Measurements from ENCODE around the gene ADAMTSL1.

The ADAMTSL1 gene

GRCh38 chr9:18798508-18799290, 324.7 kb downstream of the ADAMTSL1 start:
- H3K9me3 ChIP-seq (ENCODE audit: control insufficient read depth, insufficient read depth, low read length): no peaks in the 10 kb centered on the region
- peaks cover 10% of the 10 kb centered on the region for H3K4me1 ChIP-seq (ENCODE audit: insufficient read depth, low read length)
- no peak overlapping the region for H3K9ac ChIP-seq (ENCODE audit: low read depth, low read length)
- H3K36me3 ChIP-seq (ENCODE audit: insufficient read depth, low read length): no peaks in the 10 kb centered on the region

- Histone ChIP-seq H3K4me1 (ENCODE audit: insufficient read depth, low read length) (peaks cover 10% of the 10 kb centered on the region), H3K9me3 (ENCODE audit: control insufficient read depth, insufficient read depth, low read length) (no peaks in the 10 kb centered on the region), H3K9ac (ENCODE audit: low read depth, low read length) (no peak overlapping the region), H3K36me3 (ENCODE audit: insufficient read depth, low read length) (no peaks in the 10 kb centered on the region)
These were observed 325.5 kb downstream of the ADAMTSL1 start for GRCh38 chr9:18799428-18799827.

DNA sequence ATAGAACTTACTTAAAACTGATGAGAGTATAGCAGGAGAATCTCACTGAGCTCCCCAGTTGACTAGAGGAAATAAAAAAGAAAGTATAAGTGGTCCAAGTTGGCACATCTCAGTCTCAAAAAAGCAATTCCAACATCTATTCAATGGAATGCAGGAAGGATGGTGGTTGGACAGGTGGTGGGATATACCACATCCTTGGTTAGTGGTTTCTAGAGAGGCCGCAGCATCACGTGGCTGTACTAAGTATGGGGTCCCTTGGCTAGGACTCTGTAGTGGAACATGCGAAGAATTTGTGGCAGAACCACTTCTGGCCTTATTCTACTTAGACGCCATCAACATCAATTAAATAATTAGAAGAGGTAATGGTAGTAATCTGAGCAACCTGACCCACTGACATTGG, 326.6 kb downstream of the ADAMTSL1 start:
- H3K36me3 ChIP-seq (ENCODE audit: insufficient read depth, low read length): no peaks in the 10 kb centered on the region

GRCh38 chr9:18805386-18805785, 331.4 kb downstream of the ADAMTSL1 start:
- Histone ChIP-seq H3K4me1 (ENCODE audit: insufficient read depth, low read length) (0 out of 2 replicates have a peak, but pooled peaks cover 10% of the 10 kb centered on the region), H3K9me3 (ENCODE audit: control insufficient read depth, insufficient read depth, low read length) (no peaks in the 10 kb centered on the region), H3K9ac (ENCODE audit: low read depth, low read length) (no peak overlapping the region), H3K36me3 (ENCODE audit: insufficient read depth, low read length) (no peaks in the 10 kb centered on the region)

More for the DNA sequence above, 326.6 kb downstream of the ADAMTSL1 start:
- no peak overlapping the region for H3K9ac ChIP-seq (ENCODE audit: low read depth, low read length)
- H3K4me1 ChIP-seq (ENCODE audit: insufficient read depth, low read length): peaks cover 17% of the 10 kb centered on the region
- no peaks in the 10 kb centered on the region for H3K9me3 ChIP-seq (ENCODE audit: control insufficient read depth, insufficient read depth, low read length)

GRCh38 chr9:18806232-18807080, 332.5 kb downstream of the ADAMTSL1 start:
- no peaks in the 10 kb centered on the region for H3K36me3 ChIP-seq (ENCODE audit: insufficient read depth, low read length)
- 0 out of 2 replicates have a peak, but pooled peaks cover 10% of the 10 kb centered on the region for H3K4me1 ChIP-seq (ENCODE audit: insufficient read depth, low read length)
- no peak overlapping the region for H3K9ac ChIP-seq (ENCODE audit: low read depth, low read length)
- no peaks in the 10 kb centered on the region for H3K9me3 ChIP-seq (ENCODE audit: control insufficient read depth, insufficient read depth, low read length)

GRCh38 chr9:18810581-18810980, 336.6 kb downstream of the ADAMTSL1 start:
- Histone ChIP-seq H3K4me1 (ENCODE audit: insufficient read depth, low read length) (0 out of 2 replicates have a peak, but pooled peaks cover 4% of the 10 kb centered on the region), H3K9ac (ENCODE audit: low read depth, low read length) (no peak overlapping the region), H3K9me3 (ENCODE audit: control insufficient read depth, insufficient read depth, low read length) (no peaks in the 10 kb centered on the region), H3K36me3 (ENCODE audit: insufficient read depth, low read length) (no peaks in the 10 kb centered on the region)

DNA sequence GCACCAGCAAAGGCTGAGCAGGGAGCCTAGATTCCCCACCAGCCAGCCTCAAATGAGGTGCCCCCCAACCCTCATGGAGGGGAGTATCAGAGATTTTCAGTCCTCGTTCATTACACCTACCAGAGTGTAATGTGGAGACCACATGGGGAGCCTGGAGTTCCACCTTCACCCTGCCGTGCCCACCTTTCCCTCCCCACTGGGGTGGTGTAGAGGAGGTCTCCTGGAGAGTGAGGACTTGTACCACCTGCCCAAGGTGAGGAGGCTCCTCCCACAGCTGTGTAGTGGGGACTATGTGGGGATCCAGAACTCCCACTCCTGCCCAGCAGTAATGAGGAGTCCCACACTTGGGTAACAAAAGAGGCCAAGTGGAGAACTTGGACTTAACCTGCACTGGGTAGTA, 337.2 kb downstream of the ADAMTSL1 start:
- Histone ChIP-seq H3K9me3 (ENCODE audit: control insufficient read depth, insufficient read depth, low read length) (no peaks in the 10 kb centered on the region), H3K4me1 (ENCODE audit: insufficient read depth, low read length) (no peaks in the 10 kb centered on the region), H3K36me3 (ENCODE audit: insufficient read depth, low read length) (no peaks in the 10 kb centered on the region), H3K9ac (ENCODE audit: low read depth, low read length) (no peak overlapping the region)

GRCh38 chr9:18819418-18819817, 345.5 kb downstream of the ADAMTSL1 start:
- peaks cover 7% of the 10 kb centered on the region for H3K4me1 ChIP-seq (ENCODE audit: insufficient read depth, low read length)
- no peaks in the 10 kb centered on the region for H3K36me3 ChIP-seq (ENCODE audit: insufficient read depth, low read length)
- H3K9ac ChIP-seq (ENCODE audit: low read depth, low read length): no peak overlapping the region
- no peaks in the 10 kb centered on the region for H3K9me3 ChIP-seq (ENCODE audit: control insufficient read depth, insufficient read depth, low read length)

- no peak overlapping the region for H3K9ac ChIP-seq (ENCODE audit: low read depth, low read length)
- peaks cover 7% of the 10 kb centered on the region for H3K4me1 ChIP-seq (ENCODE audit: insufficient read depth, low read length)
- no peaks in the 10 kb centered on the region for H3K36me3 ChIP-seq (ENCODE audit: insufficient read depth, low read length)
- no peaks in the 10 kb centered on the region for H3K9me3 ChIP-seq (ENCODE audit: control insufficient read depth, insufficient read depth, low read length)
These were observed 346.7 kb downstream of the ADAMTSL1 start for GRCh38 chr9:18820566-18821095.

- Histone ChIP-seq H3K9ac (ENCODE audit: low read depth, low read length) (no peak overlapping the region), H3K36me3 (ENCODE audit: insufficient read depth, low read length) (no peaks in the 10 kb centered on the region), H3K9me3 (ENCODE audit: control insufficient read depth, insufficient read depth, low read length) (no peaks in the 10 kb centered on the region), H3K4me1 (ENCODE audit: insufficient read depth, low read length) (peaks cover 7% of the 10 kb centered on the region)
These were observed 347.8 kb downstream of the ADAMTSL1 start for GRCh38 chr9:18821788-18822187.

GRCh38 chr9:18822850-18823249, 348.9 kb downstream of the ADAMTSL1 start:
- H3K9ac ChIP-seq (ENCODE audit: low read depth, low read length): no peak overlapping the region

GRCh38 chr9:18824095-18824666, 350.2 kb downstream of the ADAMTSL1 start:
- H3K9ac ChIP-seq (ENCODE audit: low read depth, low read length): no peak overlapping the region
- peaks cover 7% of the 10 kb centered on the region for H3K4me1 ChIP-seq (ENCODE audit: insufficient read depth, low read length)
- H3K36me3 ChIP-seq (ENCODE audit: insufficient read depth, low read length): no peaks in the 10 kb centered on the region
- H3K9me3 ChIP-seq (ENCODE audit: control insufficient read depth, insufficient read depth, low read length): no peaks in the 10 kb centered on the region

More at GRCh38 chr9:18822850-18823249, 348.9 kb downstream of the ADAMTSL1 start:
- Histone ChIP-seq H3K9me3 (ENCODE audit: control insufficient read depth, insufficient read depth, low read length) (no peaks in the 10 kb centered on the region), H3K36me3 (ENCODE audit: insufficient read depth, low read length) (no peaks in the 10 kb centered on the region), H3K4me1 (ENCODE audit: insufficient read depth, low read length) (peaks cover 7% of the 10 kb centered on the region)

GRCh38 chr9:18825656-18826170, 351.8 kb downstream of the ADAMTSL1 start:
- H3K36me3 ChIP-seq (ENCODE audit: insufficient read depth, low read length): no peaks in the 10 kb centered on the region
- H3K9me3 ChIP-seq (ENCODE audit: control insufficient read depth, insufficient read depth, low read length): no peaks in the 10 kb centered on the region
- peaks cover 7% of the 10 kb centered on the region for H3K4me1 ChIP-seq (ENCODE audit: insufficient read depth, low read length)
- H3K9ac ChIP-seq (ENCODE audit: low read depth, low read length): no peak overlapping the region

- H3K9ac ChIP-seq (ENCODE audit: low read depth, low read length): no peak overlapping the region
- no peaks in the 10 kb centered on the region for H3K36me3 ChIP-seq (ENCODE audit: insufficient read depth, low read length)
- no peaks in the 10 kb centered on the region for H3K9me3 ChIP-seq (ENCODE audit: control insufficient read depth, insufficient read depth, low read length)
- H3K4me1 ChIP-seq (ENCODE audit: insufficient read depth, low read length): peaks cover 7% of the 10 kb centered on the region
These were observed 352.3 kb downstream of the ADAMTSL1 start for GRCh38 chr9:18826248-18826647.
